HG03521 (cell line): ENCODE measurements around the gene SLC4A1.

Source experiments
- ATAC-seq: cut with Tn5 transposase; IDR thresholded peaks from one replicate; pipeline ENCODE4 v1.9.1; 2021; ENCODE audit warnings: mild to moderate bottlenecking, moderate library complexity; ENCODE audit not compliant: unreplicated experiment

Gene SLC4A1

GRCh38 chr17:44267818-44268490 lies at the start of gene SLC4A1:
Gene SLC4A1 (minus strand): TSS chr17:44268135. CDS start chr17:44262866, 5,269 bp downstream.
- ATAC-seq: no peak

GRCh38 chr17:44317545-44317944 lies 49.6 kb upstream of the SLC4A1 start:
- ATAC-seq: no peak

GRCh38 chr17:44315760-44316731 lies 48.1 kb upstream of the SLC4A1 start:
- ATAC-seq: no peak

- ATAC-seq: no peak
These were observed 47.1 kb upstream of the SLC4A1 start for GRCh38 chr17:44314869-44315661.

DNA sequence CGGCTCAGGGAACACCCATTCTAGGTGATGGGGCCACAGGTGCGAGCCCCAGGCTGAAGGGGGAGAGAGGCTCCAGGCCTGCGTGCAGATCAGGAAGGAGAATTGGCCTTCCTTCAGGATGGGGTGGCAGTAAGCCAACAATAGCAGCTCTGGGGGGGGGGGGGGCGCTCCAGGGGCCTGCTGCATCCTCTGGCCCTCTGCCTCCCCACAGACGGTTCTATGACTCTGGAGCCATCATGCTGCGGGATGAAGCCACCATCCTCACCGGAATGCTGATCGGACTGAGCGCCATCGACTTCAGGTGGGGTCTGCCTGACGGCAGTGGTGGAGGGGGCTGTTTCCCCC lies 46.6 kb upstream of the SLC4A1 start:
- no peak for ATAC-seq

GRCh38 chr17:44314031-44314430 lies 46.1 kb upstream of the SLC4A1 start:
- ATAC-seq: no peak

DNA sequence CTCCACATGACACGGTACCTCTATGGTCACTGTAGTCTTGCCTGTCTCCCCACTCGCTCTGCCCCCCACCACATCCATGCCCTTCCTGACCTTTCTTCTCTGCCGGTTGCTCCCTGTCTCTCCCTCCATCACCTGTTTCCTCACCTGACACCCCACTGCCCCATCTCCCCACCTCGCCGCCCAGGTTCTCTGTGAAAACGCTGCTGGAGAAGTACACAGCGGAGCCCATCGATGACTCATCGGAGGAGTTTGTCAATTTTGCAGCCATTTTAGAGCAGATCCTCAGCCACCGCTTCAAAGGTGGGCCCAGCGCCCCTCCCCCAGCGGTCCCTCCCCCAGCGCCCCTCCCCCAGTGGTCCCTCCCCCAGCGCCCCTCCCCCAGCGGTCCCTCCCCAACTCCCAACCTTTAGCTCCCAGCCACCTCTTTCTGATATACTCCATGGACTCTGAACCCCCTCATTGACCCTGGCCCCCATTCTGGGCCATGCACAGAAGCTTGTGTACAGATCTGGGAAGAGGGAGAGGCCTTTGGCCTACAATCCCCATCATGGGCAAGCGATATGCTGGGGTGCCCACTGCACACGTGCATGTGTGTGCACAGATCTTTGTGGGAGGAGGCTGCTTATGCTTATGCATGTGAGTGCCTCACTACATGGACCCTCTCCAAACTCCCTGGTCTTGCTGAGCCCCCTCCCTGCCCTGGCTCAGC lies 44.6 kb upstream of the SLC4A1 start:
- ATAC-seq: no peak

GRCh38 chr17:44311562-44312181 lies 43.7 kb upstream of the SLC4A1 start:
- no peak for ATAC-seq

DNA sequence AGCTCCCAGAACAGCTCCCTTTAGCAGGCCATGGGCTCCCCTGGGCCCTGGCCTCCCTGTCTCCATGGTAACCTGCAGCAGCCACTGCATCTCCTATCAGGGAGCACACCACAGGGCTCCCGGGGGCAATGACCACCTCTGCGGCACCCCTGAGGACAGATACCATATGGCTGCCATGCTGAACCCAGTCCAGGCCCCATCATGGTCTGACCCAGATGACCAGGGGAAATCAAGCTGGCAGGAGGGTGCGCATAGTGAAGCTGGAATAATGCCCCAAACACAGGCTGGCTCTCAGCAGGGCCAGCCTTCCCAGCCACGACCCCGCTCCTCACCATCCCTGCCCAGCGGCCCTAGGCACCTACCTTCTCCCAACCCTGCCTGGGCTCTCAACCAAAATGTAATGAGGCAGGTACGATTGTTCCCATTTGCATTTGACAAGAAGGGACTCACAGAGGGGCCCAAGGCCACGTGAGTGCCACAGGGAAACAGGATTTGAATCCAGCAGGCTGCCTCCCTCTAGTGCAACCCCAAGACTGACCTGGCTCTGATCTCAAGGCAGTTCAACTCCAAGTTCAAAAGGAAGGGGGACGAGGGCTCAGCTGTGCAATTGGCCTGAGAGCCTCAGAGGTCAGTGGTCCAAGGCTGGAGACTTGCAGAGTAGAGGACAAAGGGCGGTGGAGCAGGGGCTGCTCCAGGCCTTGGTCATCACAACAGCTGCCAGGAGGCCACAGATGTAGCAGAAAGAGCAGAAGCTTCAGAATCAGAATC lies 42.9 kb upstream of the SLC4A1 start:
- no peak for ATAC-seq

GRCh38 chr17:44310188-44310587 lies 42.3 kb upstream of the SLC4A1 start:
- ATAC-seq: no peak

- no peak for ATAC-seq
These were observed 41.5 kb upstream of the SLC4A1 start for GRCh38 chr17:44309472-44309871.

GRCh38 chr17:44308865-44309264 lies 40.9 kb upstream of the SLC4A1 start:
- no peak for ATAC-seq

- ATAC-seq: no peak
These were observed 40.4 kb upstream of the SLC4A1 start, which contains the start of gene RUNDC3A for GRCh38 chr17:44308320-44308818. Gene RUNDC3A (plus strand): TSS chr17:44308601. CDS start chr17:44308833, 232 bp downstream.

GRCh38 chr17:44307387-44308186 lies 39.7 kb upstream of the SLC4A1 start:
- no peak for ATAC-seq

GRCh38 chr17:44304651-44305050 lies 36.7 kb upstream of the SLC4A1 start:
- ATAC-seq: no peak

DNA sequence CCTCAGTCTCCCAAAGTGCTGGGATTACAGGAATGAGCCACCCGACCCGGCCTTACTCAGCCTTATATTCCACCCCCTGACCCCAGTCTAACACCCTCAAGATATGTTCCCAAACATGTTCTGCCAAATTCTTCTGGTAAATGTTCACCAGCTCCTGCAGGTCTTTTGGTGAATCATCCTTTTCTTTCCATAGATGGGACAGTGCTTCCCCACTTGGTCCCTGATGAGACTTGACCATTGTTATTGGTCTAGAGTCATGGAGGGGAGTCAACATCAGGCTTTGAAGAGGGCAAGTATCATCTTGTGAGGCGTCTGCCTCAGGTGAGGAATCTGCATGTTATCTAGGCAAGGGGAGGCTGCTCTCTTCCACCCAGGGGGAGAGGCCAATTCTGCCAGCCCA lies 30.0 kb upstream of the SLC4A1 start:
- no peak for ATAC-seq

DNA sequence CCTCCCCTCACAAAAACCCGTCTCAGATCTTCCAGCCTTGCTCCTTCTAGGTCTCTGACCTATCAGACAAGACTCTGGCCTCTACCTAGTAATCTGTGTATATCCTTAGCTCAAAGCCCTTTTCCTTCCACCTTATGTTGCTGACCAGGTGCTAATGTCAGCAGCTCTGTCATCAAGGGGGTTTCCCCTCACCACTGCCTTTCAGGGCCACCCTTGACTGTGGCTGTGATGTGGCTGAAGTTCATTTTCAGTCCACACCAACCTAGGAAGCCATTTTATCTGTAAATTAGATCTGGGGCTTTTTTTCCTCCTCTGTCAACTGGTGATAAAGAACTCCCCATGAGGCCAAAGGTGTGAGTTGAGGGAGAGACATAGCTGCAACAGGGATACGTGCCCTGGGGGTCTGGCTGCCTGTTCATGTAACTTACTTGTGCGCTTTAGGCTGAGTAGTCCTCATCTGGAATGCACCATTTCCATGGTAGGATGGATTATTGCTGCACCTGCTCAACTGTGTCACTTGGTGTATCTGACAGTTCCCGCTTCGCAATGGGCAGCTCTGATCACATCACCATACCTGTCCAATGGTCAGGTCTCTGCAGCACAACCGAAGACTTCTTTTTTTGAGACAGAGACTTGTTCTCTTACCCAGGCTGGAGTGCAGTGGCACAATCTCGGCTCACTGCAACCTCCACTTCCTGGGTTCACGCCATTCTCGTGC lies 25.7 kb upstream of the SLC4A1 start:
- ATAC-seq: no peak

DNA sequence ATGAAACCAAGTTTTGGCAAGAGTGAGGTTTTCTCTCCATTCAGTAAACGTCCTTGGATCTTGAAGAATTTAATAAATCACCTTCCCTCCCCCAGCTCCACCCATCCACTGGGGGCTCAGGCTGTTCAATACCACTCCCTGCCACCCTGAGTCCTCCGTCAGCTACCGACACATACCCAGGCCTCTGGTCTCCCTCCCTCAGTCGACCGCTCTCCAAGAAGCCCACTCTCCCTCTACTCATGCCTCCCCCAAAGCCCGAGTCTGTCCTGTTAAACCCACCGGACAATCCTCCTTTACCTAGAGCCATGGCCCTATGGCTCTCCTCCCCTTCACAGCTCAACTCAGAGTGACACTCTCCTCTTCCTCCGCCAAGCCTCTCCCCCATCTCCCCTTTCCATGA lies 19.7 kb upstream of the SLC4A1 start:
- no peak for ATAC-seq
